Measurements from ENCODE around the gene GNG12. TPM values are rescaled to one million over a fixed set of nuclear protein-coding genes. Genes with fewer than 3 reads are reported as not detected.

Gene GNG12
- total RNA-seq, 1 experiment from 2014 or later = 14.3 TPM

- no peaks in the 10 kb centered on the region; a peak in 1 of 5 replicates for H3K9me3 Mint-ChIP-seq
- no peak overlapping the region for H3K4me3 Mint-ChIP-seq
- H3K56ac ChIP-seq (ENCODE audit: insufficient read length, low read depth, low read length) = no peak overlapping the region
- no peaks in the 10 kb centered on the region; the same call in 1 of the 2 replicates for H3K79me2 ChIP-seq (ENCODE audit: insufficient read depth, low read length)
- no peaks in the 10 kb centered on the region for H3K9me3 ChIP-seq (ENCODE audit: control insufficient read depth, low read depth, low read length)
- H3K36me3 Mint-ChIP-seq (ENCODE audit: insufficient read depth in 1 of 3, low read depth in 3 of 3) = no peaks in the 10 kb centered on the region
- 0 out of 7 replicates have a peak overlapping the region, but pooled peaks of 1 of the 3 experiments have one; percentile 8 for H3K27ac Mint-ChIP-seq
- no peak overlapping the region for H4K91ac ChIP-seq (ENCODE audit: insufficient read length, low read depth, low read length)
- H3K4me1 Mint-ChIP-seq = peaks cover 16 to 18% of the 10 kb centered on the region in 2 experiments
- no peak overlapping the region for H2BK15ac ChIP-seq (ENCODE audit: low read depth, low read length)
- no CpG with 5 or more reads among the region's 7 CpGs for WGBS (ENCODE audit: extremely low coverage, insufficient read length, low lambda C conversion rate)
- no peak overlapping the region for H3K14ac ChIP-seq (ENCODE audit: insufficient read depth, low read length)
- H3K23me2 ChIP-seq (ENCODE audit: insufficient read length, low read depth, low read length, poor library complexity, severe bottlenecking) = no peaks in the 10 kb centered on the region
- H4K20me1 ChIP-seq (ENCODE audit: control insufficient read depth, insufficient read depth, insufficient read length) = no peaks in the 10 kb centered on the region
- TF ChIP-seq CTCF (conservative IDR thresholded peaks at IDR 0.05) = no peak
- H3K18ac ChIP-seq (ENCODE audit: insufficient read length, low read depth, low read length) = no peak overlapping the region
- no peak overlapping the region for H3T11ph ChIP-seq (ENCODE audit: low read length)
- no peak overlapping the region for H3K4me2 ChIP-seq (ENCODE audit: insufficient read depth, insufficient read length, low read length)
- no peak overlapping the region for H3K23ac ChIP-seq (ENCODE audit: insufficient read length, low read depth, low read length)
- no peaks in the 10 kb centered on the region for H3K27me3 ChIP-seq (ENCODE audit: insufficient read depth, low read length)
- H2BK5ac ChIP-seq (ENCODE audit: insufficient read length, low read length) = no peak overlapping the region
- no peak overlapping the region for H3K9ac ChIP-seq (ENCODE audit: extremely low read depth, insufficient read length, low read length)
- no peak overlapping the region for H2BK20ac ChIP-seq (ENCODE audit: low read depth, low read length, poor library complexity, severe bottlenecking)
- H2BK12ac ChIP-seq (ENCODE audit: insufficient read length, low read depth, low read length) = no peak overlapping the region
- H4K5ac ChIP-seq (ENCODE audit: insufficient read length, low read depth, low read length) = no peak overlapping the region
- peaks cover 4% of the 10 kb centered on the region for H3K79me1 ChIP-seq (ENCODE audit: insufficient read depth, low read depth, low read length, poor library complexity, severe bottlenecking)
- H3K4ac ChIP-seq (ENCODE audit: low read depth, low read length) = no peak overlapping the region
- no peak for DNase-seq
- no peak overlapping the region for H2BK120ac ChIP-seq (ENCODE audit: low read depth, low read length, poor library complexity, severe bottlenecking)
- no peak overlapping the region for H4K8ac ChIP-seq (replicated peaks; ENCODE audit: insufficient read length, low read depth, low read length)
- no peak overlapping the region for H2AK5ac ChIP-seq (ENCODE audit: insufficient read length, low read length)
- peaks cover 7% of the 10 kb centered on the region for H3K4me1 ChIP-seq (ENCODE audit: insufficient read depth, low read length)
- H2AFZ ChIP-seq (ENCODE audit: low read length) = no peak overlapping the region
- no peak overlapping the region for H3K27ac ChIP-seq (ENCODE audit: insufficient read length, low read depth, low read length)
- H3K27me3 Mint-ChIP-seq (ENCODE audit: low read depth) = no peaks in the 10 kb centered on the region
Measured at GRCh38 chr1:67803380-67804279, 29.6 kb downstream of the GNG12 start.

Data from H9 (cell line).